ENCODE data around the gene SCGB2B2.
"Not testable (repeated sequence)": the region's sequence is repeated elsewhere in the genome, so short reads cannot be mapped to it uniquely, and the experiment has no call there.

DNA sequence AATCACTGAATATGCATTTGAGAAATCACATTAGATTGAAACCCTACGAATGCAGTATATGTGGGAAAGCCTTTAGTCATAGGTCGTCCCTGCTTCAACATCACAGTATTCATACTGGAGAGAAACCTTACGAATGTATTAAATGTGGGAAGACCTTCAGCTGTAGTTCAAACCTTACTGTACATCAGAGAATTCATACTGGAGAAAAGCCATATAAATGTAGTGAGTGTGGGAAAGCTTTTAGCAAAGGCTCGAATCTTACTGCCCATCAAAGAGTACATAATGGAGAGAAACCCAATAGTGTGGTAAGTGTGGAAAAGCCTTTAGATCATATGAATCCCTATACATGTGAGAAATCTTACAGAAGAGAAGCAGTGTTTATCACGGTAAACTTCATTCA is 8.3 kb upstream of the SCGB2B2 start:
- TF ChIP-seq CTCF (IDR thresholded peaks at IDR 0.05); USF1 (CRISPR knock-in tag; IDR thresholded peaks at IDR 0.05); TCF7 (CRISPR knock-in tag; IDR thresholded peaks at IDR 0.05; ENCODE audit: low read depth); TEAD4 (CRISPR knock-in tag; IDR thresholded peaks at IDR 0.05); ZBTB43 (CRISPR knock-in tag; IDR thresholded peaks at IDR 0.05); IRF2 (CRISPR knock-in tag; IDR thresholded peaks at IDR 0.05; ENCODE audit: borderline replicate concordance, low read depth); NR2C2 (CRISPR knock-in tag; IDR thresholded peaks at IDR 0.05); ZBTB21 (CRISPR knock-in tag; IDR thresholded peaks at IDR 0.05; ENCODE audit: borderline replicate concordance): not testable (repeated sequence)
- TF ChIP-seq, protein P1, sequence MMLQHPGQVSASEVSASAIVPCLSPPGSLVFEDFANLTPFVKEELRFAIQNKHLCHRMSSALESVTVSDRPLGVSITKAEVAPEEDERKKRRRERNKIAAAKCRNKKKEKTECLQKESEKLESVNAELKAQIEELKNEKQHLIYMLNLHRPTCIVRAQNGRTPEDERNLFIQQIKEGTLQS (CRISPR knock-in tag; conservative IDR thresholded peaks at IDR 0.05) = not testable (repeated sequence)
